SU-DHL-6 (cell line): Measurements from ENCODE around the gene GUK1.

Experiments used
- H2AFZ ChIP-seq: fragments of 200-600 bp; sonication (generic); 2 replicates; pipeline ENCODE4 v1.6.1; 2014; ENCODE audit warnings: low read depth, mild to moderate bottlenecking, moderate library complexity, mixed read lengths, antibody characterized with exemption, low read length; ENCODE audit not compliant: severe bottlenecking
- H3F3A ChIP-seq: fragments of 200-600 bp; shearing (Covaris generic); 2 replicates; pipeline ENCODE4 v1.6.0; 2016; ENCODE audit warnings: antibody characterized with exemption, mild to moderate bottlenecking; ENCODE audit not compliant: insufficient read depth
- H3K27ac ChIP-seq: fragments of 200-600 bp; sonication (generic); 2 replicates; pipeline ENCODE4 v1.5.1; 2016; ENCODE audit warnings: low read depth, mild to moderate bottlenecking, low read length, moderate library complexity, mixed read lengths
- H3K27me3 ChIP-seq: fragments of 200-600 bp; sonication (generic), shearing (Covaris generic); 2 replicates; pipeline ENCODE4 v1.6.0; 2014; ENCODE audit warnings: mild to moderate bottlenecking, low read length
- H3K36me3 ChIP-seq: fragments of 200-600 bp; sonication (generic); 2 replicates; pipeline ENCODE4 v1.6.1; 2014; ENCODE audit warnings: mild to moderate bottlenecking, low read length, mixed read lengths
- H3K4me2 ChIP-seq: fragments of 300-600, 200-600 bp; shearing (Covaris generic), sonication (generic); 2 replicates; pipeline ENCODE4 v1.6.0; 2014; ENCODE audit warnings: low read length, low read depth, mild to moderate bottlenecking; ENCODE audit not compliant: poor library complexity, severe bottlenecking
- H3K4me3 ChIP-seq: fragments of 200-600 bp; sonication (generic); 2 replicates; pipeline ENCODE4 v1.5.1; 2014; ENCODE audit warnings: antibody characterized with exemption, low read length, mild to moderate bottlenecking, mixed read lengths; ENCODE audit not compliant: insufficient read depth, poor library complexity, severe bottlenecking
- H3K79me2 ChIP-seq: fragments of 200-600 bp; sonication (generic); 2 replicates; pipeline ENCODE4 v1.6.1; 2014; ENCODE audit warnings: mild to moderate bottlenecking, low read length, moderate library complexity; ENCODE audit not compliant: insufficient read depth
- H3K9ac ChIP-seq: fragments of 200-600 bp; sonication (generic); 2 replicates; pipeline ENCODE4 v1.7.0; 2014; ENCODE audit warnings: mild to moderate bottlenecking, low read length
- H3K9me2 ChIP-seq: fragments of 200-600 bp; sonication (generic); replicated peaks from 2 replicates; pipeline ENCODE4 v1.6.1; 2014; ENCODE audit warnings: low read length; ENCODE audit not compliant: insufficient read depth
- H3K9me3 ChIP-seq: fragments of 200-600 bp; sonication (generic); 2 replicates; pipeline ENCODE4 v1.6.1; 2014; ENCODE audit warnings: low read length, mixed read lengths; ENCODE audit not compliant: insufficient read depth
- H4K20me1 ChIP-seq: fragments of 200-600 bp; sonication (generic); 2 replicates; pipeline ENCODE4 v1.6.1; 2014; ENCODE audit warnings: low read depth, mild to moderate bottlenecking, antibody characterized with exemption, low read length, moderate library complexity, mixed read lengths
- CTCF ChIP-seq: fragments of 200-600 bp; sonication (generic); IDR thresholded peaks from one replicate; pipeline ENCODE4 v1.5.1; 2017; ENCODE audit warnings: antibody characterized with exemption, mild to moderate bottlenecking, low read length, moderate library complexity; ENCODE audit not compliant: insufficient read depth, poor library complexity, severe bottlenecking
- EZH2phosphoT487 ChIP-seq: fragments of 200-600 bp; sonication (generic), shearing (Covaris generic); conservative IDR thresholded peaks from 2 replicates; pipeline ENCODE4 v1.6.1; 2018; ENCODE audit warnings: mild to moderate bottlenecking, antibody characterized with exemption, low read length, moderate library complexity, mixed read lengths

GUK1 gene

GRCh38 chr1:228158151-228159007 is 18.3 kb downstream of the GUK1 start:
- Histone ChIP-seq H4K20me1 (no peaks in the 10 kb centered on the region), H3K9ac (no peak overlapping the region), H3K9me3 (no peaks in the 10 kb centered on the region), H3K27ac (no peak overlapping the region), H3K9me2 (no peaks in the 10 kb centered on the region), H3K36me3 (no peaks in the 10 kb centered on the region), H3K27me3 (no peaks in the 10 kb centered on the region), H3K4me2 (no peak overlapping the region), H2AFZ (no peak overlapping the region), H3F3A (no peaks in the 10 kb centered on the region), H3K4me3 (no peak overlapping the region), H3K79me2 (no peaks in the 10 kb centered on the region)
- no peak for TF ChIP-seq EZH2phosphoT487
- TF ChIP-seq CTCF: no peak

- Histone ChIP-seq H3K27me3 (no peaks in the 10 kb centered on the region), H4K20me1 (no peaks in the 10 kb centered on the region), H3K27ac (no peak overlapping the region), H3K9me3 (no peaks in the 10 kb centered on the region), H3K9ac (no peak overlapping the region), H2AFZ (no peak overlapping the region), H3F3A (no peaks in the 10 kb centered on the region), H3K79me2 (no peaks in the 10 kb centered on the region), H3K9me2 (no peaks in the 10 kb centered on the region), H3K36me3 (no peaks in the 10 kb centered on the region), H3K4me2 (no peak overlapping the region), H3K4me3 (no peak overlapping the region)
- TF ChIP-seq CTCF (no peak), EZH2phosphoT487 (no peak)
Observed at GRCh38 chr1:228159008-228159665, 19.1 kb downstream of the GUK1 start.

- no peaks in the 10 kb centered on the region for H3K27me3 ChIP-seq
- H4K20me1 ChIP-seq: no peaks in the 10 kb centered on the region
- H3F3A ChIP-seq: no peaks in the 10 kb centered on the region
- no peak overlapping the region for H3K27ac ChIP-seq
- H3K4me3 ChIP-seq: no peak overlapping the region
- no peaks in the 10 kb centered on the region for H3K9me3 ChIP-seq
- H3K36me3 ChIP-seq: no peaks in the 10 kb centered on the region
- no peaks in the 10 kb centered on the region for H3K79me2 ChIP-seq
- TF ChIP-seq EZH2phosphoT487 (no peak), CTCF (no peak)
- H3K9ac ChIP-seq: no peak overlapping the region
- no peak overlapping the region for H2AFZ ChIP-seq
- no peaks in the 10 kb centered on the region for H3K9me2 ChIP-seq
- no peak overlapping the region for H3K4me2 ChIP-seq
Observed at GRCh38 chr1:228160201-228160761, 20.2 kb downstream of the GUK1 start.
